Gastrocnemius medialis (tissue), 4 donors: ENCODE measurements around the gene TUB. TPM values are rescaled to one million over a fixed set of nuclear protein-coding genes. Genes with fewer than 3 reads are reported as not detected.

Source experiments
- ATAC-seq, 2 donors: fragments of 150-250 bp; one replicate each; pipeline ENCODE4 v1.9.1; 2016
- DNase-seq, 2 donors: peaks; one replicate each; pipeline ENCODE4 v3.0.0-alpha.2; 2019
- H3K27ac ChIP-seq, 4 donors: fragments of 200-600 bp; sonication (generic); 1 replicate in 1 of 4; 2 replicates in 3 of 4; pipeline ENCODE4 v1.5.1; 2016 to 2018; ENCODE audit warnings: mild to moderate bottlenecking in 2 of 4, moderate library complexity in 1 of 4
- H3K27me3 ChIP-seq, 3 donors: fragments of 200-600 bp; sonication (generic) in 2 of 3; 1 replicate in 1 of 3; 2 replicates in 2 of 3; pipeline versions ENCODE4 v1.5.1 to v1.6.0; 2016 to 2019; ENCODE audit warnings: mild to moderate bottlenecking in 1 of 3, moderate library complexity in 1 of 3
- H3K36me3 ChIP-seq, 2 donors: fragments of 200-600 bp; sonication (generic) in 1 of 2; one replicate each; pipeline ENCODE4 v1.5.1; 2017 to 2018
- H3K4me1 ChIP-seq, 2 donors: fragments of 200-600 bp; sonication (generic) in 1 of 2; one replicate each; pipeline ENCODE4 v1.5.1; 2016 to 2017; ENCODE audit warnings: mild to moderate bottlenecking in 2 of 2
- H3K4me3 ChIP-seq, 4 donors: fragments of 200-600 bp; sonication (generic) in 3 of 4; 1 replicate in 1 of 4; 2 replicates in 3 of 4; pipeline ENCODE4 v1.5.1; 2016 to 2019; ENCODE audit warnings: mild to moderate bottlenecking in 2 of 4
- H3K9me3 ChIP-seq, 3 donors: fragments of 200-600 bp; sonication (generic) in 2 of 3; 1 replicate in 1 of 3; 2 replicates in 2 of 3; pipeline ENCODE4 v1.5.1; 2016 to 2019
- POLR2A ChIP-seq, 2 donors: fragments of 450-650 bp; IDR thresholded peaks; one replicate each; pipeline ENCODE4 v1.6.1; 2017; ENCODE audit warnings: antibody characterized with exemption in 2 of 2, mild to moderate bottlenecking in 2 of 2, moderate library complexity in 2 of 2
- in situ Hi-C, 4 donors: fragments of 200-750 bp; cut with MboI; loops; one replicate each; pipeline versions ENCODE4 v1.15.0 to v1.8.0; 2017; ENCODE audit warnings: low sequenced_read_pairs in 4 of 4
- intact Hi-C: fragments of 100-400 bp; cut with DNase I; formaldehyde crosslinking; loops from one replicate; pipeline ENCODE4 v1.15.1; 2023; ENCODE audit warnings: low total_unique reads
- total RNA-seq, 4 donors: library from RNA; depleted of rRNA; stranded (reverse); fragments of >200 nt; gene quantifications; one replicate each; pipeline versions ENCODE4 v1.1.0 to v1.2.3, GENCODE V29; 2016
- TF ChIP-seq, protein P1 (sequence below), 5 experiments: fragments of 450-650 bp in 3 of 5; fragments of 200-600 bp in 2 of 5; sonication (generic) in 2 of 5; IDR thresholded peaks in 4 of 5; conservative IDR thresholded peaks in 1 of 5; 1 replicate in 4 of 5; 2 replicates in 1 of 5; pipeline ENCODE4 v1.5.1; 2016 to 2019; ENCODE audit warnings: antibody characterized with exemption in 5 of 5, mild to moderate bottlenecking in 3 of 5, moderate library complexity in 3 of 5

TUB gene
- total RNA-seq, 4 donors from 2014 or later, result 0.71 to 1.2 (median 1.1) TPM

DNA sequence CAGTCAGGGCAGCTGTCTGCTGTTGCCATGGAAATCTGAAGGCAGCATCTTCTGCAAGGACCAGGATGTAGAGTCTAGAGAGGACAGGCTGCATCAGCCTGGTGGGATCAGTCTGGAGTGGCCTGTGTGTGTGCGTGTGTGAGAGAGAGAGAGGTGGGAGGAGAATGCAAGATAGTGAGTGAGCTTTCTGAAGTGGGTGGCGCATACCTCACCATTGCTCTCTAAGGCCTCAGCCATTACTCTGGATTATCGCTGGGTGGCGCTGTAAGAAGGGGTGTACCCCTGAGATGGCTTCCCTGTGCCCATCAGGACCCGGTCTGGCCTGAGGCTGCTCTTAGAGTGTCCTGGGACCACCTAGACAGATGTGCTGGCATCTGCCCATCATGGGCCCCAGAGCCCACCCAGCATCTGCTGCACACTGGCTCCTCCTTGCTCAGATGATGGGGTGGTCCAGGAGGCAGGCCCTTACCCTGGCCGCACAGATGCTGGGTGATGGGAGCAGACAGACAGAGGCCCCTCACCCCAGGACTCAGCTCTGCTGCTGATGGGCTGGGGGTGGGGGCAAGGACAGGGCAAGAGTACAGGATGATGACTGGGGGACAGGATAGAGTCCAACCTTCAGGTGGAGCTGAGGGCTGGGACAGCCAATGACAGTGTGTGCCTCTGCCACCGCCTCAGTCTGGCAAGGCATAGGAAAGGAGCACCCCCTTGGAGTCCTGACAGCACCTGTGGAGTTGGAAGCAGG lies 25.7 kb upstream of the TUB start:
- Histone ChIP-seq H3K27me3 (no peaks in the 10 kb centered on the region), H3K4me3 (no peak overlapping the region), H3K9me3 (no peaks in the 10 kb centered on the region), H3K4me1 (no peaks in the 10 kb centered on the region), H3K27ac (no peak overlapping the region), H3K36me3 (no peaks in the 10 kb centered on the region)
- in situ Hi-C loops, result no loop called here
- DNase-seq, result no peak
- ATAC-seq, result no peak
- intact Hi-C loops, result loop anchor here (2.0 kb wide), 1 partner anchor 20 kb away; no protein-coding TSS in a partner anchor
- TF ChIP-seq POLR2A (IDR thresholded peaks at IDR 0.05), result no peak

- no peak for DNase-seq
- Histone ChIP-seq H3K27ac (no peak overlapping the region), H3K36me3 (no peaks in the 10 kb centered on the region), H3K4me1 (no peaks in the 10 kb centered on the region), H3K4me3 (no peak overlapping the region), H3K27me3 (no peaks in the 10 kb centered on the region), H3K9me3 (no peaks in the 10 kb centered on the region)
- in situ Hi-C loops (no loop called here), intact Hi-C loops (loop anchor here (2.0 kb wide), 1 partner anchor 19 kb away; no protein-coding TSS in a partner anchor)
- TF ChIP-seq, protein P1, sequence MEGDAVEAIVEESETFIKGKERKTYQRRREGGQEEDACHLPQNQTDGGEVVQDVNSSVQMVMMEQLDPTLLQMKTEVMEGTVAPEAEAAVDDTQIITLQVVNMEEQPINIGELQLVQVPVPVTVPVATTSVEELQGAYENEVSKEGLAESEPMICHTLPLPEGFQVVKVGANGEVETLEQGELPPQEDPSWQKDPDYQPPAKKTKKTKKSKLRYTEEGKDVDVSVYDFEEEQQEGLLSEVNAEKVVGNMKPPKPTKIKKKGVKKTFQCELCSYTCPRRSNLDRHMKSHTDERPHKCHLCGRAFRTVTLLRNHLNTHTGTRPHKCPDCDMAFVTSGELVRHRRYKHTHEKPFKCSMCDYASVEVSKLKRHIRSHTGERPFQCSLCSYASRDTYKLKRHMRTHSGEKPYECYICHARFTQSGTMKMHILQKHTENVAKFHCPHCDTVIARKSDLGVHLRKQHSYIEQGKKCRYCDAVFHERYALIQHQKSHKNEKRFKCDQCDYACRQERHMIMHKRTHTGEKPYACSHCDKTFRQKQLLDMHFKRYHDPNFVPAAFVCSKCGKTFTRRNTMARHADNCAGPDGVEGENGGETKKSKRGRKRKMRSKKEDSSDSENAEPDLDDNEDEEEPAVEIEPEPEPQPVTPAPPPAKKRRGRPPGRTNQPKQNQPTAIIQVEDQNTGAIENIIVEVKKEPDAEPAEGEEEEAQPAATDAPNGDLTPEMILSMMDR (IDR thresholded peaks at IDR 0.05 in 4 of 5, conservative IDR thresholded peaks at IDR 0.05 in 1 of 5), result no peak
- TF ChIP-seq POLR2A (IDR thresholded peaks at IDR 0.05), result no peak
- ATAC-seq, result no peak
Measured at GRCh38 chr11:8055836-8056526, 25.0 kb upstream of the TUB start.

DNA sequence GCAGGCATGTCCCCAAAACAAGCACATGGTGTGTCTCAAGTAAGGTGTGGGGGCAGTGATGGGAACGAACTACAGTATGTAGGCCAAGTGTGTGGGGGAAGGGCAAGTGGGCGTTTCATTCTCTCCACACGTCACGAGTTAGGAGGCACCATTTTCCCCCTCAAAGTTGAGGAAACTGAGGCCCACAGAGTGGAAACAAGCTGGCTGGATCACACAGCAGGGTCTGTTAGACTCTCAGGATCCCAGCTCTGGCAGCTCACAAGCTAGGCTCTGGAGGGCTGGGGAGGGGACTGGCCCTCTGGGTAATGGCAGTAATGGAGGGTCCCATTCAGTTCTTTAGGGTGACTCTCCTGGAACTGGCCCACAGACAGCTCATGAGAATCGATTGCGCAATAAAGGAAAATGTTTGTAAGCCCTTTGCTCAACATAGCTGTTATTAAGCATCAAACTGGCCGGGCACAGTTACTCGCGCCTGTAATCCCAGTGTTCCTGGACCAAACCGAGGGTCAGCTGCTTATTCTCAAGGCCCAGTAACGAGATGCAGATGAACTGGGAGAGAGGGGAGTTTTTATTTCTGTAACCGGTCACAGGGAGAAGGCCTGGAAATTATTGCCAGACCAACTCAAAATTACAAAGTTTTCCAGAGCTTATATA lies 24.1 kb upstream of the TUB start:
- ATAC-seq, result peak; percentile 82 to 85
- H3K36me3 ChIP-seq, result no peaks in the 10 kb centered on the region
- peak; percentile 56 to 78 for DNase-seq
- no peaks in the 10 kb centered on the region for H3K27me3 ChIP-seq
- intact Hi-C loops (no loop called here), in situ Hi-C loops (no loop called here)
- no peak overlapping the region for H3K4me3 ChIP-seq
- H3K9me3 ChIP-seq, result no peaks in the 10 kb centered on the region
- TF ChIP-seq, protein P1 (IDR thresholded peaks at IDR 0.05 in 4 of 5, conservative IDR thresholded peaks at IDR 0.05 in 1 of 5), result no peak
- no peak for TF ChIP-seq POLR2A (IDR thresholded peaks at IDR 0.05)
- H3K27ac ChIP-seq, result peak overlapping the region; percentile 35 to 53 (median 40)
- H3K4me1 ChIP-seq, result no peaks in the 10 kb centered on the region

- intact Hi-C loops, result no loop called here
- H3K36me3 ChIP-seq, result no peaks in the 10 kb centered on the region
Measured at GRCh38 chr11:8058216-8058615, 22.8 kb upstream of the TUB start.

More at GRCh38 chr11:8058216-8058615, 22.8 kb upstream of the TUB start:
- ATAC-seq (no peak), DNase-seq (no peak)
- no peak overlapping the region for H3K27ac ChIP-seq
- H3K4me3 ChIP-seq, result no peak overlapping the region
- H3K4me1 ChIP-seq, result peaks cover 0 to 8% of the 10 kb centered on the region in 2 donors
- H3K9me3 ChIP-seq, result no peaks in the 10 kb centered on the region
- in situ Hi-C loops, result no loop called here
- TF ChIP-seq POLR2A (IDR thresholded peaks at IDR 0.05), result no peak
- TF ChIP-seq, protein P1 (IDR thresholded peaks at IDR 0.05 in 4 of 5, conservative IDR thresholded peaks at IDR 0.05 in 1 of 5), result no peak
- no peaks in the 10 kb centered on the region for H3K27me3 ChIP-seq
